HL-60 (cell line): ENCODE data around the gene NAB2.

Experiments
- DNase-seq, 2 experiments: peaks; one replicate each; pipeline ENCODE4 v3.0.0-alpha.2; 2010 to 2020; ENCODE audit warnings: low read depth in 1 of 2, low spot score in 1 of 2
- H3K27ac ChIP-seq: fragments of 250-450 bp; sonication (Bioruptor Pico); replicated peaks from 2 replicates; pipeline ENCODE4 v1.5.1; 2020; ENCODE audit warnings: mild to moderate bottlenecking, moderate library complexity
- H3K27me3 ChIP-seq: fragments of 250-450 bp; sonication (Bioruptor Pico); 2 replicates; pipeline ENCODE4 v1.5.1; 2021; ENCODE audit warnings: mild to moderate bottlenecking, moderate library complexity; ENCODE audit not compliant: insufficient read depth, poor library complexity, severe bottlenecking
- H3K4me3 ChIP-seq: replicated peaks from 2 replicates; pipeline ENCODE4 v1.5.1; 2011; ENCODE audit warnings: mild to moderate bottlenecking, control low read depth, low read length; ENCODE audit not compliant: insufficient read depth
- CTCF ChIP-seq: IDR thresholded peaks from one replicate; pipeline ENCODE4 v1.5.1; 2011; ENCODE audit warnings: low read length, control low read depth, inconsistent platforms; ENCODE audit not compliant: insufficient read depth
- GABPA ChIP-seq: IDR thresholded peaks from 2 replicates; pipeline ENCODE4 v1.6.1; 2012; ENCODE audit warnings: low read depth
- POLR2AphosphoS5 ChIP-seq: IDR thresholded peaks from 2 replicates; pipeline ENCODE4 v1.6.1; 2012; ENCODE audit warnings: low read depth
- SPI1 ChIP-seq: IDR thresholded peaks from 2 replicates; pipeline ENCODE4 v1.6.1; 2012; ENCODE audit warnings: low read depth, mild to moderate bottlenecking, borderline replicate concordance
- TF ChIP-seq, protein P1 (sequence below): IDR thresholded peaks from 2 replicates; pipeline ENCODE4 v1.6.1; 2012; ENCODE audit warnings: low read depth; ENCODE audit not compliant: insufficient replicate concordance

NAB2 gene

GRCh38 chr12:57130941-57131340 is 42.0 kb downstream of the NAB2 start:
- Histone ChIP-seq H3K27ac (no peak overlapping the region), H3K27me3 (peaks cover 25% of the 10 kb centered on the region), H3K4me3 (no peak overlapping the region)
- DNase-seq, result no peak
- TF ChIP-seq CTCF, result no peak
- TF ChIP-seq SPI1, result no peak
- no peak for TF ChIP-seq POLR2AphosphoS5
- TF ChIP-seq, protein P1, sequence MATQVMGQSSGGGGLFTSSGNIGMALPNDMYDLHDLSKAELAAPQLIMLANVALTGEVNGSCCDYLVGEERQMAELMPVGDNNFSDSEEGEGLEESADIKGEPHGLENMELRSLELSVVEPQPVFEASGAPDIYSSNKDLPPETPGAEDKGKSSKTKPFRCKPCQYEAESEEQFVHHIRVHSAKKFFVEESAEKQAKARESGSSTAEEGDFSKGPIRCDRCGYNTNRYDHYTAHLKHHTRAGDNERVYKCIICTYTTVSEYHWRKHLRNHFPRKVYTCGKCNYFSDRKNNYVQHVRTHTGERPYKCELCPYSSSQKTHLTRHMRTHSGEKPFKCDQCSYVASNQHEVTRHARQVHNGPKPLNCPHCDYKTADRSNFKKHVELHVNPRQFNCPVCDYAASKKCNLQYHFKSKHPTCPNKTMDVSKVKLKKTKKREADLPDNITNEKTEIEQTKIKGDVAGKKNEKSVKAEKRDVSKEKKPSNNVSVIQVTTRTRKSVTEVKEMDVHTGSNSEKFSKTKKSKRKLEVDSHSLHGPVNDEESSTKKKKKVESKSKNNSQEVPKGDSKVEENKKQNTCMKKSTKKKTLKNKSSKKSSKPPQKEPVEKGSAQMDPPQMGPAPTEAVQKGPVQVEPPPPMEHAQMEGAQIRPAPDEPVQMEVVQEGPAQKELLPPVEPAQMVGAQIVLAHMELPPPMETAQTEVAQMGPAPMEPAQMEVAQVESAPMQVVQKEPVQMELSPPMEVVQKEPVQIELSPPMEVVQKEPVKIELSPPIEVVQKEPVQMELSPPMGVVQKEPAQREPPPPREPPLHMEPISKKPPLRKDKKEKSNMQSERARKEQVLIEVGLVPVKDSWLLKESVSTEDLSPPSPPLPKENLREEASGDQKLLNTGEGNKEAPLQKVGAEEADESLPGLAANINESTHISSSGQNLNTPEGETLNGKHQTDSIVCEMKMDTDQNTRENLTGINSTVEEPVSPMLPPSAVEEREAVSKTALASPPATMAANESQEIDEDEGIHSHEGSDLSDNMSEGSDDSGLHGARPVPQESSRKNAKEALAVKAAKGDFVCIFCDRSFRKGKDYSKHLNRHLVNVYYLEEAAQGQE, result no peak
- TF ChIP-seq GABPA, result no peak

- Histone ChIP-seq H3K27me3 (peaks cover 20% of the 10 kb centered on the region), H3K27ac (no peak overlapping the region), H3K4me3 (no peak overlapping the region)
- TF ChIP-seq GABPA (no peak), SPI1 (no peak)
- no peak for DNase-seq
These were observed 43.2 kb downstream of the NAB2 start for GRCh38 chr12:57131896-57132744.

- no peak for DNase-seq
- Histone ChIP-seq H3K4me3 (no peak overlapping the region), H3K27ac (no peak overlapping the region), H3K27me3 (peaks cover 17% of the 10 kb centered on the region)
- TF ChIP-seq POLR2AphosphoS5 (no peak), GABPA (no peak)
These were observed 44.2 kb downstream of the NAB2 start for GRCh38 chr12:57133013-57133569.

GRCh38 chr12:57133916-57134315 is 45.0 kb downstream of the NAB2 start:
- Histone ChIP-seq H3K27me3 (peaks cover 12% of the 10 kb centered on the region), H3K4me3 (no peak overlapping the region), H3K27ac (no peak overlapping the region)
- TF ChIP-seq POLR2AphosphoS5 (no peak), CTCF (no peak), SPI1 (no peak), GABPA (no peak)
- TF ChIP-seq, protein P1, result no peak
- DNase-seq, result no peak

GRCh38 chr12:57134949-57135348 is 46.0 kb downstream of the NAB2 start:
- Histone ChIP-seq H3K27ac (no peak overlapping the region), H3K4me3 (no peak overlapping the region), H3K27me3 (peaks cover 9% of the 10 kb centered on the region)
- TF ChIP-seq GABPA (no peak), SPI1 (no peak), CTCF (no peak), POLR2AphosphoS5 (no peak)
- TF ChIP-seq, protein P1, result no peak
- no peak for DNase-seq
